Spleen (tissue), 11 donors: ENCODE data around the gene TTF2. TPM values are rescaled to one million over a fixed set of nuclear protein-coding genes. Genes with fewer than 3 reads are reported as not detected.
A peak's percentile ranks its signal among the peaks of the same experiment; 100 is the strongest.

Experiments used
- DNase-seq: peaks from one replicate; pipeline ENCODE4 v3.0.0-alpha.2; 2020
- H3K27ac ChIP-seq, 8 donors: fragments of 200-600 bp; sonication (generic) in 7 of 8; 1 replicate in 4 of 8; 2 replicates in 4 of 8; pipeline versions ENCODE4 v1.5.0 to v1.8.0; 2016 to 2021; ENCODE audit warnings: inconsistent platforms in 4 of 8, mild to moderate bottlenecking in 4 of 8, moderate library complexity in 1 of 8
- H3K27me3 ChIP-seq, 7 donors: fragments of 200-600 bp; sonication (generic) in 6 of 7; replicated peaks in 1 of 7; 1 replicate in 4 of 7; 2 replicates in 3 of 7; pipeline versions ENCODE4 v1.5.0 to v1.8.0; 2016 to 2021; ENCODE audit warnings: inconsistent platforms in 3 of 7, mild to moderate bottlenecking in 1 of 7
- H3K36me3 ChIP-seq, 6 donors: fragments of 200-600 bp; sonication (generic) in 5 of 6; 1 replicate in 4 of 6; 2 replicates in 2 of 6; pipeline versions ENCODE4 v1.5.0 to v1.8.0; 2016 to 2021; ENCODE audit warnings: inconsistent platforms in 2 of 6
- H3K4me1 ChIP-seq, 6 donors: fragments of 200-600 bp; sonication (generic) in 5 of 6; 1 replicate in 3 of 6; 2 replicates in 3 of 6; pipeline versions ENCODE4 v1.5.0 to v1.8.0; 2016 to 2021; ENCODE audit warnings: inconsistent platforms in 3 of 6
- H3K4me3 ChIP-seq, 8 donors: fragments of 200-600 bp; sonication (generic) in 7 of 8; 1 replicate in 4 of 8; 2 replicates in 4 of 8; pipeline versions ENCODE4 v1.5.0 to v1.8.0; 2016 to 2021; ENCODE audit warnings: inconsistent platforms in 4 of 8, mild to moderate bottlenecking in 4 of 8, moderate library complexity in 2 of 8
- H3K9me3 ChIP-seq, 8 donors: fragments of 200-600 bp; sonication (generic) in 7 of 8; 1 replicate in 4 of 8; 2 replicates in 4 of 8; pipeline versions ENCODE4 v1.5.0 to v1.8.0; 2016 to 2021; ENCODE audit warnings: inconsistent platforms in 4 of 8
- CTCF ChIP-seq, 11 experiments: fragments of 200-600 bp in 7 of 11; fragments of 450-650 bp in 4 of 11; sonication (generic) in 4 of 11; IDR thresholded peaks in 8 of 11; conservative IDR thresholded peaks in 3 of 11; 1 replicate in 7 of 11; 2 replicates in 4 of 11; pipeline versions ENCODE4 v1.4.0 to v1.8.0; 2016 to 2021; ENCODE audit warnings: antibody characterized with exemption in 11 of 11, inconsistent platforms in 4 of 11, mild to moderate bottlenecking in 1 of 11
- POLR2A ChIP-seq, 3 donors: fragments of 450-650 bp; IDR thresholded peaks; one replicate each; pipeline ENCODE4 v1.5.1; 2017; ENCODE audit warnings: antibody characterized with exemption in 3 of 3, mild to moderate bottlenecking in 1 of 3
- POLR2AphosphoS5 ChIP-seq, 3 donors: sonication (generic); formaldehyde crosslinking; IDR thresholded peaks; one replicate each; pipeline ENCODE4 v1.5.1; 2017; ENCODE audit warnings: antibody characterized with exemption in 3 of 3
- WGBS, 5 donors: extraction: QIAGEN DNeasy Blood & Tissue Kit in 3 of 5; methylation state at CpG; one replicate each; pipeline versions ENCODE4 v1.1.5 to v1.1.7; 2013 to 2018; 5-methylcytosine and 5-hydroxymethylcytosine counted together
- intact Hi-C: fragments of 100-400 bp; cut with DNase I; formaldehyde crosslinking; loops from one replicate; pipeline ENCODE4 v1.15.0; 2023; ENCODE audit warnings: low total_unique reads
- polyA plus RNA-seq, 3 donors: library from polyadenylated mRNA; stranded (reverse); fragments of 200-250 nt; gene quantifications; one replicate each; pipeline ENCODE4 v1.2.1, GENCODE V29; 2013
- total RNA-seq, 7 donors: library from RNA; depleted of rRNA in 3 of 7; stranded (reverse); fragments of >200 nt in 3 of 7; fragmentation: NEBNext Ultra II Directional in 4 of 7; extraction: Animal tissue kit (Norgen Biotek cat#: 25700) in 4 of 7; gene quantifications; one replicate each; pipeline versions ENCODE4 v1.1.0 to v1.2.1, GENCODE V29; 2016 to 2021
- donor health status: healthy with polysubstance abuse.
- donor health status: DM: no; HTN: no; CAD: no; lungs with moderate emphysema.
- donor health status: DM: no; HTN: no; CAD: no.
- donor health status: Bipolar disorder and iron deficiency.
- donor health status: healthy.
- donor health status: DM: no; HTN: no; CAD: no.
- donor health status: DM: yes; HTN: yes; CAD: no.

Gene TTF2
- total and polyA plus RNA-seq, 10 donors, result 4.8 to 36.1 (median 23.0) TPM

GRCh38 chr1:117127795-117128194, 67.7 kb downstream of the TTF2 start:
- Histone ChIP-seq H3K4me3 (no peak overlapping the region), H3K9me3 (no peaks in the 10 kb centered on the region), H3K27ac (no peak overlapping the region), H3K4me1 (peaks cover 0 to 2% (median 0%) of the 10 kb centered on the region in 6 donors), H3K36me3 (no peaks in the 10 kb centered on the region), H3K27me3 (peaks cover 0 to 11% (median 0%) of the 10 kb centered on the region in 7 donors)
- TF ChIP-seq POLR2AphosphoS5 (IDR thresholded peaks at IDR 0.05), result no peak
- no peak for TF ChIP-seq POLR2A (IDR thresholded peaks at IDR 0.05)
- no peak for TF ChIP-seq CTCF (IDR thresholded peaks at IDR 0.05 in 8 of 11, conservative IDR thresholded peaks at IDR 0.05 in 3 of 11)
- DNase-seq, result no peak
- intact Hi-C loops, result no loop called here

GRCh38 chr1:117128323-117129079, 68.4 kb downstream of the TTF2 start:
- H3K9me3 ChIP-seq, result no peaks in the 10 kb centered on the region
- peaks cover 0 to 9% (median 0%) of the 10 kb centered on the region in 7 donors for H3K27me3 ChIP-seq
- H3K27ac ChIP-seq, result no peak overlapping the region
- H3K4me3 ChIP-seq, result no peak overlapping the region
- no peaks in the 10 kb centered on the region for H3K4me1 ChIP-seq
- H3K36me3 ChIP-seq, result no peaks in the 10 kb centered on the region
- WGBS, 5 donors, result 26 to 37% (median 29%) methylated on average over 5 of the region's 5 CpGs
- intact Hi-C loops, result no loop called here
- TF ChIP-seq POLR2AphosphoS5 (IDR thresholded peaks at IDR 0.05) (no peak), CTCF (IDR thresholded peaks at IDR 0.05 in 8 of 11, conservative IDR thresholded peaks at IDR 0.05 in 3 of 11) (peak in 7 of 11 experiments; percentile 27 to 49 (median 44))
- no peak for DNase-seq

- H3K27ac ChIP-seq, result no peak overlapping the region
- H3K4me1 ChIP-seq, result no peaks in the 10 kb centered on the region
- H3K27me3 ChIP-seq, result peaks cover 0 to 9% (median 0%) of the 10 kb centered on the region in 7 donors
- no peaks in the 10 kb centered on the region for H3K9me3 ChIP-seq
- TF ChIP-seq POLR2A (IDR thresholded peaks at IDR 0.05) (no peak), POLR2AphosphoS5 (IDR thresholded peaks at IDR 0.05) (no peak), CTCF (IDR thresholded peaks at IDR 0.05 in 8 of 11, conservative IDR thresholded peaks at IDR 0.05 in 3 of 11) (no peak)
- H3K36me3 ChIP-seq, result no peaks in the 10 kb centered on the region
- WGBS, 5 donors, result 87 to 96% (median 90%) methylated on average over 4 of the region's 4 CpGs
- no peak overlapping the region for H3K4me3 ChIP-seq
- intact Hi-C loops, result loop anchor here (2.0 kb wide), 1 partner anchor 68 kb away; no protein-coding TSS in a partner anchor
- no peak for DNase-seq
These were observed 70.4 kb downstream of the TTF2 start for GRCh38 chr1:117130526-117130925.

GRCh38 chr1:117135329-117135728, 75.2 kb downstream of the TTF2 start:
- Histone ChIP-seq H3K27ac (no peak overlapping the region), H3K4me1 (no peaks in the 10 kb centered on the region), H3K36me3 (no peaks in the 10 kb centered on the region), H3K4me3 (no peak overlapping the region), H3K27me3 (no peaks in the 10 kb centered on the region), H3K9me3 (no peaks in the 10 kb centered on the region)
- intact Hi-C loops, result no loop called here
- 64 to 89% (median 88%) methylated on average over 2 of the region's 2 CpGs for WGBS, 5 donors
- no peak for DNase-seq
- TF ChIP-seq CTCF (IDR thresholded peaks at IDR 0.05 in 8 of 11, conservative IDR thresholded peaks at IDR 0.05 in 3 of 11) (no peak), POLR2AphosphoS5 (IDR thresholded peaks at IDR 0.05) (no peak), POLR2A (IDR thresholded peaks at IDR 0.05) (no peak)
